Ovary (tissue), 9 donors: ENCODE measurements around the gene DHDH. TPM values are rescaled to one million over a fixed set of nuclear protein-coding genes. Genes with fewer than 3 reads are reported as not detected.

Source experiments
- DNase-seq, 5 donors: peaks; one replicate each; pipeline ENCODE4 v3.0.0-alpha.2; 2019 to 2020
- H3K27ac ChIP-seq, 2 donors: fragments of 200-600 bp; one replicate each; pipeline versions ENCODE4 v1.5.1 to v1.8.0; 2019 to 2022
- H3K27me3 ChIP-seq: fragments of 200-600 bp; one replicate; pipeline ENCODE4 v1.8.0; 2022
- H3K36me3 ChIP-seq: fragments of 200-600 bp; sonication (generic); one replicate; pipeline ENCODE4 v1.5.1; 2019
- H3K4me1 ChIP-seq: one replicate; pipeline ENCODE4 v1.8.1; 2013; ENCODE audit warnings: mild to moderate bottlenecking, moderate library complexity; ENCODE audit not compliant: insufficient read depth
- H3K4me3 ChIP-seq: fragments of 200-600 bp; sonication (generic); one replicate; pipeline ENCODE4 v1.5.1; 2017
- H3K9me3 ChIP-seq, 2 donors: fragments of 200-600 bp in 1 of 2; sonication (generic) in 1 of 2; one replicate each; pipeline versions ENCODE4 v1.5.1 to v1.8.1; 2013 to 2019; ENCODE audit warnings: mild to moderate bottlenecking in 1 of 2, moderate library complexity in 1 of 2
- EP300 ChIP-seq: sonication (generic); formaldehyde crosslinking; IDR thresholded peaks from one replicate; pipeline ENCODE4 v1.6.1; 2017; ENCODE audit warnings: antibody characterized with exemption
- POLR2A ChIP-seq: fragments of 450-650 bp; IDR thresholded peaks from one replicate; pipeline ENCODE4 v1.6.1; 2017; ENCODE audit warnings: antibody characterized with exemption, mild to moderate bottlenecking, moderate library complexity
- WGBS, 3 donors: extraction: QIAGEN DNeasy Blood & Tissue Kit in 1 of 3; methylation state at CpG; one replicate each; pipeline versions ENCODE4 v1.1.5 to v1.1.7; 2013 to 2017; 5-methylcytosine and 5-hydroxymethylcytosine counted together
- intact Hi-C, 4 donors: fragments of 100-400 bp; cut with DNase I; formaldehyde crosslinking; loops; one replicate each; pipeline versions ENCODE4 v1.11.0 to v1.15.1; 2022 to 2023
- polyA plus RNA-seq, 2 donors: library from polyadenylated mRNA; stranded (reverse); fragments of 200-250 nt in 1 of 2; fragments of 350-450 nt in 1 of 2; fragmentation: Illumina TruSeq in 1 of 2; extraction: RNeasy Lipid Tissue Mini Kit (QIAGEN cat#74804) in 1 of 2; gene quantifications; one replicate each; pipeline ENCODE4 v1.2.3, GENCODE V29; 2013 to 2014
- total RNA-seq, 7 donors: library from RNA; depleted of rRNA in 2 of 7; stranded (reverse); fragments of >200 nt in 2 of 7; fragmentation: NEBNext Ultra II Directional in 3 of 7; extraction: Animal tissue kit (Norgen Biotek cat#: 25700) in 3 of 7; gene quantifications; one replicate each; pipeline versions ENCODE4 v1.1.0 to v1.2.4, GENCODE V29; 2016 to 2023
- TF ChIP-seq, protein P1 (sequence below), 3 donors: fragments of 450-650 bp in 2 of 3; fragments of 200-600 bp in 1 of 3; IDR thresholded peaks; one replicate each; pipeline versions ENCODE4 v1.5.1 to v1.8.0; 2016 to 2022; ENCODE audit warnings: antibody characterized with exemption in 3 of 3, mild to moderate bottlenecking in 1 of 3
- donor health status: DM: no; HTN: no; CAD: no; lungs with moderate emphysema.
- donor health status: DM: no; HTN: no; CAD: no.
- donor health status: Bipolar disorder and iron deficiency.
- donor health status: DM: yes; HTN: yes; CAD: no.
- donor health status: DM: no; HTN: no; CAD: no.
- donor health status: DM: yes; HTN: yes; CAD: no.

Gene DHDH
- total and polyA plus RNA-seq, 9 donors, result 0.28 to 0.78 (median 0.67) TPM; not detected in 4

DNA sequence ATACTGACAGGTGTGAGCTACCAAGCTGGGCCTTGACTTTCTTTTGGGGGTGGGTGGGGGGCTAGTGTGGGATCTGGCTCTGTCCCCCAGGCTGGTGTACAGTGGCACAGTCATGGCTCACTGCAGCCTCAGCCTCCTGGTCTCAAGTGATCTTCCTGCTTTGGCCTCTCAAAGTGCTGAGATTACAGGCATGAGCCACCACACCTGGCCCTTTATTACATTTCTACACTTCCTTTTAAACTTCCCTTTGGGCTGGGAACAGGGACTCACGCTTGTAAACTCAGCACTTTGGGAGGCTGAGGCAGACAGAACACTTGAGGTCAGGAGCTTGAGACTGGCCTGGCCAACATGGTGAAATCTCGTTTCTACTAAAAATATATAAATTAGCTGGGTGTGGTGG lies 43.6 kb downstream of the DHDH start:
- intact Hi-C loops, result loop anchor here in 1 of 4 donors (5.0 kb wide), 1 partner anchor 180 kb away; no protein-coding TSS in a partner anchor
- no peaks in the 10 kb centered on the region for H3K27me3 ChIP-seq
- DNase-seq, result no peak
- no peaks in the 10 kb centered on the region for H3K9me3 ChIP-seq
- H3K36me3 ChIP-seq, result no peaks in the 10 kb centered on the region
- H3K4me3 ChIP-seq, result no peak overlapping the region
- no peak overlapping the region for H3K27ac ChIP-seq
- TF ChIP-seq EP300, result no peak
- TF ChIP-seq POLR2A, result no peak
- TF ChIP-seq, protein P1, sequence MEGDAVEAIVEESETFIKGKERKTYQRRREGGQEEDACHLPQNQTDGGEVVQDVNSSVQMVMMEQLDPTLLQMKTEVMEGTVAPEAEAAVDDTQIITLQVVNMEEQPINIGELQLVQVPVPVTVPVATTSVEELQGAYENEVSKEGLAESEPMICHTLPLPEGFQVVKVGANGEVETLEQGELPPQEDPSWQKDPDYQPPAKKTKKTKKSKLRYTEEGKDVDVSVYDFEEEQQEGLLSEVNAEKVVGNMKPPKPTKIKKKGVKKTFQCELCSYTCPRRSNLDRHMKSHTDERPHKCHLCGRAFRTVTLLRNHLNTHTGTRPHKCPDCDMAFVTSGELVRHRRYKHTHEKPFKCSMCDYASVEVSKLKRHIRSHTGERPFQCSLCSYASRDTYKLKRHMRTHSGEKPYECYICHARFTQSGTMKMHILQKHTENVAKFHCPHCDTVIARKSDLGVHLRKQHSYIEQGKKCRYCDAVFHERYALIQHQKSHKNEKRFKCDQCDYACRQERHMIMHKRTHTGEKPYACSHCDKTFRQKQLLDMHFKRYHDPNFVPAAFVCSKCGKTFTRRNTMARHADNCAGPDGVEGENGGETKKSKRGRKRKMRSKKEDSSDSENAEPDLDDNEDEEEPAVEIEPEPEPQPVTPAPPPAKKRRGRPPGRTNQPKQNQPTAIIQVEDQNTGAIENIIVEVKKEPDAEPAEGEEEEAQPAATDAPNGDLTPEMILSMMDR (IDR thresholded peaks at IDR 0.05), result no peak
- 75 to 92% (median 87%) methylated on average over 2 of the region's 2 CpGs for WGBS, 3 donors
- H3K4me1 ChIP-seq, result no peaks in the 10 kb centered on the region

DNA sequence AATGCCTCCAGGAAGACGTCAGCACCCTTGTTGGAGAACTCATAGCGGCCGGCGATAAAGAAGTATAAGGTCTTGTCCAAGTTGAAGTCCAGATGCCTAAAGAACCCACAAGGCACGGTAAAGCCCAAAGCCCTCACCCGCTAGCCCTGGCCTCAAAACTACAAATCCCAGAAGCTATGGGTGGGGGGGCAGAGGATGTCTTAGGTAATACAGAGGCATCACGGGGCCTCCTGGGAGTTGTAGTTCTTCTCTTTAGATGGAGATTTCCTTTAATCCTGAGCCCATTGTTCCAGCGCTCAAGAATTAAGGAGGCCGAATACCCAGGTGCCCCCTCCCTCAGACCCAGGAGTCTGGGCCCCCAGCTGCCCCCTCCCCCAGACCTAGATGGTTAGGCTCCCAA lies 48.8 kb downstream of the DHDH start:
- 85 to 89% (median 88%) methylated on average over 9 of the region's 9 CpGs for WGBS, 3 donors
- Histone ChIP-seq H3K9me3 (no peaks in the 10 kb centered on the region), H3K36me3 (no peaks in the 10 kb centered on the region), H3K27ac (no peak overlapping the region), H3K4me3 (no peak overlapping the region), H3K27me3 (no peaks in the 10 kb centered on the region), H3K4me1 (no peaks in the 10 kb centered on the region)
- intact Hi-C loops, result no loop called here
- no peak for TF ChIP-seq EP300
- TF ChIP-seq POLR2A, result no peak
- TF ChIP-seq, protein P1 (IDR thresholded peaks at IDR 0.05), result no peak
- no peak for DNase-seq

- DNase-seq, result no peak
- Histone ChIP-seq H3K27ac (no peak overlapping the region), H3K4me3 (no peak overlapping the region), H3K4me1 (no peaks in the 10 kb centered on the region), H3K27me3 (no peaks in the 10 kb centered on the region), H3K36me3 (no peaks in the 10 kb centered on the region), H3K9me3 (no peaks in the 10 kb centered on the region)
- intact Hi-C loops, result no loop called here
- no peak for TF ChIP-seq POLR2A
- TF ChIP-seq, protein P1 (IDR thresholded peaks at IDR 0.05), result no peak
- TF ChIP-seq EP300, result no peak
- 92 to 94% (median 93%) methylated on average over 13 of the region's 13 CpGs for WGBS, 3 donors
These were observed 52.2 kb downstream of the DHDH start for GRCh38 chr19:48985711-48986110.

DNA sequence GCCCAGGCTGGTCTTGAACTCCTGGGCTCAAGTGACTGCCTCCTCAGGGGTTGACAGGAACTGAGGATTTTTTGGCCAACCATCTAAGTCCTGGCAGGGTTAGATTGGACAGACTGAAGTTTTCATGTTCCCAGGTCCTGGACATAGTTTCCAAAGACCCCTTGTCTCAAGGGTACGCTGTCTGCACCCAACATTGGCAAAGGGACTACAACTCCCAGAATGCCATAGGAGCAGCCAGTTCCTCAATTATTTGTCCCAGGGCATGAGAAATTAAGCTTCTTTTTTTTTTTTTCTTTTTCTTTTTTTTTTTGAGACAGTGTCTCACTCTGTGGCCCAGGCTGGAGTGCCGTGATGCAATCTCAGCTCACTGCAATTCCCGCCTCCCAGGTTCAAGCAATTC lies 52.7 kb downstream of the DHDH start:
- Histone ChIP-seq H3K9me3 (no peaks in the 10 kb centered on the region), H3K4me3 (no peak overlapping the region), H3K27ac (no peak overlapping the region), H3K4me1 (peaks cover 3% of the 10 kb centered on the region), H3K36me3 (no peaks in the 10 kb centered on the region), H3K27me3 (no peaks in the 10 kb centered on the region)
- intact Hi-C loops, result no loop called here
- 88 to 93% (median 90%) methylated on average over 3 of the region's 3 CpGs for WGBS, 3 donors
- TF ChIP-seq POLR2A, result no peak
- no peak for TF ChIP-seq EP300
- TF ChIP-seq, protein P1 (IDR thresholded peaks at IDR 0.05), result no peak
- DNase-seq, result no peak

GRCh38 chr19:48987323-48987722 lies 53.8 kb downstream of the DHDH start:
- intact Hi-C loops, result no loop called here
- H3K4me1 ChIP-seq, result peaks cover 12% of the 10 kb centered on the region
- WGBS, 3 donors, result 80 to 88% (median 86%) methylated on average over 7 of the region's 7 CpGs
- H3K4me3 ChIP-seq, result no peak overlapping the region
- H3K36me3 ChIP-seq, result no peaks in the 10 kb centered on the region
- no peaks in the 10 kb centered on the region for H3K27me3 ChIP-seq
- H3K27ac ChIP-seq, result no peak overlapping the region
- H3K9me3 ChIP-seq, result no peaks in the 10 kb centered on the region
- TF ChIP-seq POLR2A (no peak), EP300 (no peak)
- TF ChIP-seq, protein P1 (IDR thresholded peaks at IDR 0.05), result no peak
- DNase-seq, result no peak
